Transverse colon (tissue), 4 donors: ENCODE measurements around the gene MIF.

Source experiments
- EP300 ChIP-seq: sonication (generic); formaldehyde crosslinking; IDR thresholded peaks from one replicate; pipeline ENCODE4 v1.6.1; 2017; ENCODE audit warnings: antibody characterized with exemption, low read depth
- POLR2A ChIP-seq: fragments of 450-650 bp; IDR thresholded peaks from one replicate; pipeline ENCODE4 v1.6.1; 2016; ENCODE audit warnings: antibody characterized with exemption, mild to moderate bottlenecking, moderate library complexity
- POLR2AphosphoS5 ChIP-seq, 3 donors: sonication (generic); formaldehyde crosslinking; IDR thresholded peaks; one replicate each; pipeline ENCODE4 v1.6.1; 2016; ENCODE audit warnings: antibody characterized with exemption in 3 of 3
- TF ChIP-seq, protein P1 (sequence below), 5 experiments: fragments of 200-600 bp in 3 of 5; fragments of 450-650 bp in 2 of 5; sonication (generic) in 3 of 5; IDR thresholded peaks; 1 replicate in 2 of 5; 2 replicates in 3 of 5; pipeline ENCODE4 v1.5.1; 2016 to 2017; ENCODE audit warnings: antibody characterized with exemption in 5 of 5, inconsistent platforms in 3 of 5, mild to moderate bottlenecking in 2 of 5, moderate library complexity in 1 of 5

DNA sequence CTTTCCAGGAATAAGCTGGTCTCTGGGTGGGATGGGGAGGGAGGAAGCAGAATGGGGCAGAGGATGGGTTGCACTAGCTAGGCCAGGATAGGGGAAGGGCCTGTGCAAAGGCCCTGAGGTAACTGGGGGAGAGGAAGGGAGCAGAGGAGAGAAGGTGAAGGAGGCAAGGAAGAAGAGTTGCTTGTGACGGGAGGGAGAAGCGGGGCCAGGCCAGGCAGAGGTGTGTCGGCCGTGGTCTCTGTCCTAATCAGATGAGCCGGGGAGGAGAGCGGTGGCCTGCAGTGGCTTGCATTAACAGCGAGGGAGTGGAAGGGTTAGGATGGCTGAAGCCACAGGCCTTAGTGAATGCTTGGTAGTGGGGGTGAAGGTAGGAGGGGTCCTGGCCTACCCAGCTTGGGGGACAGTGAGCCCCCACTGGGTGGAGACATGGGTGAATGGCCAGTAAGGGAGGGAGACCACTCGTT, 49.4 kb upstream of the MIF start:
- TF ChIP-seq, protein P1, sequence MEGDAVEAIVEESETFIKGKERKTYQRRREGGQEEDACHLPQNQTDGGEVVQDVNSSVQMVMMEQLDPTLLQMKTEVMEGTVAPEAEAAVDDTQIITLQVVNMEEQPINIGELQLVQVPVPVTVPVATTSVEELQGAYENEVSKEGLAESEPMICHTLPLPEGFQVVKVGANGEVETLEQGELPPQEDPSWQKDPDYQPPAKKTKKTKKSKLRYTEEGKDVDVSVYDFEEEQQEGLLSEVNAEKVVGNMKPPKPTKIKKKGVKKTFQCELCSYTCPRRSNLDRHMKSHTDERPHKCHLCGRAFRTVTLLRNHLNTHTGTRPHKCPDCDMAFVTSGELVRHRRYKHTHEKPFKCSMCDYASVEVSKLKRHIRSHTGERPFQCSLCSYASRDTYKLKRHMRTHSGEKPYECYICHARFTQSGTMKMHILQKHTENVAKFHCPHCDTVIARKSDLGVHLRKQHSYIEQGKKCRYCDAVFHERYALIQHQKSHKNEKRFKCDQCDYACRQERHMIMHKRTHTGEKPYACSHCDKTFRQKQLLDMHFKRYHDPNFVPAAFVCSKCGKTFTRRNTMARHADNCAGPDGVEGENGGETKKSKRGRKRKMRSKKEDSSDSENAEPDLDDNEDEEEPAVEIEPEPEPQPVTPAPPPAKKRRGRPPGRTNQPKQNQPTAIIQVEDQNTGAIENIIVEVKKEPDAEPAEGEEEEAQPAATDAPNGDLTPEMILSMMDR (IDR thresholded peaks at IDR 0.05): no peak
- no peak for TF ChIP-seq POLR2AphosphoS5 (IDR thresholded peaks at IDR 0.05)
- no peak for TF ChIP-seq POLR2A
- TF ChIP-seq EP300: no peak
